CD4-positive, alpha-beta T cell treated with Interferon alpha-2 for 1 hour (primary cell): ENCODE data around the gene MYH9.
A peak's percentile ranks its signal among the peaks of the same experiment; 100 is the strongest.

Source experiments
- DNase-seq, 2 donors: peaks; one replicate each; pipeline ENCODE4 v3.0.0-alpha.2; 2020 to 2022

MYH9 gene

GRCh38 chr22:36366291-36366708 is 21.5 kb downstream of the MYH9 start:
- DNase-seq: peak in 1 of 2 donors; percentile 59

GRCh38 chr22:36365020-36365411 is 22.8 kb downstream of the MYH9 start:
- peak; percentile 90 to 93 for DNase-seq

GRCh38 chr22:36364255-36365019 is 23.3 kb downstream of the MYH9 start:
- DNase-seq: no peak

GRCh38 chr22:36363349-36363981 is 24.3 kb downstream of the MYH9 start:
- DNase-seq: no peak

- DNase-seq: no peak
Observed at GRCh38 chr22:36362932-36363331, 24.8 kb downstream of the MYH9 start.

GRCh38 chr22:36362075-36362474 is 25.7 kb downstream of the MYH9 start:
- no peak for DNase-seq

GRCh38 chr22:36360871-36361383 is 26.8 kb downstream of the MYH9 start:
- no peak for DNase-seq

GRCh38 chr22:36360011-36360410 is 27.8 kb downstream of the MYH9 start:
- no peak for DNase-seq

GRCh38 chr22:36359470-36359996 is 28.2 kb downstream of the MYH9 start:
- no peak for DNase-seq

GRCh38 chr22:36358533-36359469 is 29.0 kb downstream of the MYH9 start:
- DNase-seq: peak; percentile 45 to 51

- DNase-seq: peak; percentile 45 to 71
Observed at GRCh38 chr22:36356708-36357624, 30.8 kb downstream of the MYH9 start.

GRCh38 chr22:36355894-36356293 is 31.9 kb downstream of the MYH9 start:
- DNase-seq: no peak

- DNase-seq: no peak
Observed at GRCh38 chr22:36355362-36355761, 32.4 kb downstream of the MYH9 start.

GRCh38 chr22:36352803-36353507 is 34.8 kb downstream of the MYH9 start:
- DNase-seq: peak in 1 of 2 donors; percentile 61

GRCh38 chr22:36351921-36352802 is 35.6 kb downstream of the MYH9 start:
- DNase-seq: no peak

GRCh38 chr22:36350751-36351594 is 36.8 kb downstream of the MYH9 start:
- DNase-seq: no peak

GRCh38 chr22:36349726-36350125 is 38.0 kb downstream of the MYH9 start:
- DNase-seq: no peak

GRCh38 chr22:36348760-36349159 is 39.0 kb downstream of the MYH9 start:
- DNase-seq: no peak

GRCh38 chr22:36347094-36347493 is 40.7 kb downstream of the MYH9 start:
- DNase-seq: no peak
